Bone marrow (tissue), 2 donors: ENCODE measurements around the gene FBXO24.
A peak's percentile ranks its signal among the peaks of the same experiment; 100 is the strongest.

Experiments
- DNase-seq, 2 donors: peaks; one replicate each; lab custom pipeline; 2025; lab: John Stamatoyannopoulos, UW

Gene FBXO24

GRCh38 chr7:100590077-100590737 lies 4.1 kb downstream of the FBXO24 start:
- DNase-seq, result no peak

DNA sequence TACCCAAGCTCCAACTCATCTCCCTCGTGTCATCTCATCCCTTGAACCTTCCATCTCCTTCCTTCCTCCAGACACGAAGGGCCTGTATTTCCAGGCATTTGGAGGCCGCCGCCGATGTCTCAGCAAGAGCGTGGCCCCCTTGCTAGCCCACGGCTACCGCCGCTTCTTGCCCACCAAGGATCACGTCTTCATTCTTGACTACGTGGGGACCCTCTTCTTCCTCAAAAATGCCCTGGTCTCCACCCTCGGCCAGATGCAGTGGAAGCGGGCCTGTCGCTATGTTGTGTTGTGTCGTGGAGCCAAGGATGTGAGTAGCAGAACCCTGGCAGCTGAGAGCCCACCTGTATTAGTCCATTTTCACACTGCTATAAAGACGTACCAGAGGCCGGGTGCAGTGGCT lies 5.5 kb downstream of the FBXO24 start:
- no peak for DNase-seq

DNA sequence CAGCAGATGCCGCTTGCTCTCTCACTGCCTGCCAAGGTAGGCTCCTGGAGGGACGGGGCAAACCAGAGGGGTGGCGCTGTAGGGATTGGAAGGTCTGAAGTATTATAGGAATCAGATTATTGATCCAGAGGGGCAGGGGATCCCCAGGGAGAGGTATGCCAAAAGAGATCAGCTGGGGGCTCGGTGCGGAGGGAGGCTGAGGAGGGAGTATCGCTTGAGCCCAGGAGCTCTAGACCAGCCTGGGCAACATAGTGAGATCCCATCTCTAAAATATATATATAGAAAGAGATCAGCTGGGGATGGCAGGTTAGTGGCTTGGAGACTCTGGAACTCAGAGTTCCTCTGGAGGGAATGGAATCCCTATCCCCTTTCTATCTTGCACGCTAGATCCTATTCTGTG lies 9.1 kb downstream of the FBXO24 start:
- no peak for DNase-seq

GRCh38 chr7:100598425-100598824 lies 12.3 kb downstream of the FBXO24 start:
- no peak for DNase-seq

- no peak for DNase-seq
Observed at GRCh38 chr7:100599911-100600729, 14.0 kb downstream of the FBXO24 start.

DNA sequence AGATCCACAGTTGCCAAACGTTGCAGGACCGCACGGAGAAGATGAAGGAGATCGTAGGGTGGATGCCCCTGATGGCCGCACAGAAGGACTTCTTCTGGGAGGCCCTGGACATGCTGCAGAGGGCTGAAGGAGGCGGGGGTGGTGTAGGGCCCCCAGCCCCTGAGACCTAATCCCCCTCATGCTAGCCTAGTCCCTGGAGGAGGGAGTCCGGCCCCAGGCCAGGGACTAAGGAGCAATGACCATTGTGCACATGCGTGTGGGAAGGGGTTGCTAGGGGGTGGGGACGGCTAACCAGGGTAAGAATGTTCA lies 14.6 kb downstream of the FBXO24 start:
- DNase-seq, result no peak

GRCh38 chr7:100602889-100603725 lies 17.0 kb downstream of the FBXO24 start:
- DNase-seq, result no peak

- no peak for DNase-seq
Observed at GRCh38 chr7:100603726-100604027, 17.5 kb downstream of the FBXO24 start.

DNA sequence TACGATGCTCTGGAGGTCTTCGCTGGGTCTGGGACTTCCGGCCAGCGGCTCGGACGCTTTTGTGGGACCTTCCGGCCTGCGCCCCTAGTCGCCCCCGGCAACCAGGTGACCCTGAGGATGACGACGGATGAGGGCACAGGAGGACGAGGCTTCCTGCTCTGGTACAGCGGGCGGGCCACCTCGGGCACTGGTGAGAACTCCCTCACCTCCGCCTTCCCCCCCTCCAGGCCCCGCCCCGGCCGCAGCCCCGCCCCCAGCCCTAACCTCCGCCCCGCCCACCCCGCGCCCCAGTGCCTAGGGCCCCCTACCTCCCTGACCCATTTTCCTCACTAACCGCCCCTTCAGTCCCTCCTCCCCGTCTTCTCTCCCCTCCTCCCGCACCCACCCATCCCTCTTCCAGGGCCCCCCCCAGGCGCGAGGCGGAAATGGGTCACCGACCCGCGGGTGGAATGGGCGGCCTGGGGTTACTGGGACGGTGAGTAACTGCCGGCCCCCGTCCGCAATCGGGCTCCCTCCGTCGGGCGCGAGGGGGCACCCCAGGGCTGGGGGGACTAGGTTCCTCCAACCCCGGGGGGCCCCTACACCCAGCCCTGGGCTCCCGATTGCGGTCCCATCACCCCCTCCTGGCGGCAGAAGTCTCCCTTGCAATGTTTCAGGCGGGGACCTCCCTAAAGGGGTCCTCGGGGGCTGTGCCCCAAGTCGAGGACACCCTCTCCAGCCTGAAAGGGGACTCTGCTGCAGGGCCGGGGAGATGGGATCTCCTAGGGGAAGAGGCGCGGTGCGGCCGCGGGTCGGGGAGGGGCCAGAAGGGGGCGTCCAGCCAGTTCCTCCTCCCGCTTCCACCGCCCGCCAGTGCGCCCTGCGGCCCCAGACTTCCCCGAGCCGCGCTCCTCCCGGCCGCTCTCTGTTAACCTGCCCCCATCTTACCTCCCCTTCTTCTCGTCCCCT lies 18.2 kb downstream of the FBXO24 start:
- DNase-seq, result peak; percentile 56 to 71

- peak in 1 of 2 donors; percentile 13 for DNase-seq
Observed at GRCh38 chr7:100604976-100605911, 19.1 kb downstream of the FBXO24 start.

GRCh38 chr7:100606313-100606712 lies 20.2 kb downstream of the FBXO24 start:
- no peak for DNase-seq

GRCh38 chr7:100607111-100607510 lies 21.0 kb downstream of the FBXO24 start:
- DNase-seq, result no peak

- DNase-seq, result no peak
Observed at GRCh38 chr7:100609958-100610357, 23.8 kb downstream of the FBXO24 start.

DNA sequence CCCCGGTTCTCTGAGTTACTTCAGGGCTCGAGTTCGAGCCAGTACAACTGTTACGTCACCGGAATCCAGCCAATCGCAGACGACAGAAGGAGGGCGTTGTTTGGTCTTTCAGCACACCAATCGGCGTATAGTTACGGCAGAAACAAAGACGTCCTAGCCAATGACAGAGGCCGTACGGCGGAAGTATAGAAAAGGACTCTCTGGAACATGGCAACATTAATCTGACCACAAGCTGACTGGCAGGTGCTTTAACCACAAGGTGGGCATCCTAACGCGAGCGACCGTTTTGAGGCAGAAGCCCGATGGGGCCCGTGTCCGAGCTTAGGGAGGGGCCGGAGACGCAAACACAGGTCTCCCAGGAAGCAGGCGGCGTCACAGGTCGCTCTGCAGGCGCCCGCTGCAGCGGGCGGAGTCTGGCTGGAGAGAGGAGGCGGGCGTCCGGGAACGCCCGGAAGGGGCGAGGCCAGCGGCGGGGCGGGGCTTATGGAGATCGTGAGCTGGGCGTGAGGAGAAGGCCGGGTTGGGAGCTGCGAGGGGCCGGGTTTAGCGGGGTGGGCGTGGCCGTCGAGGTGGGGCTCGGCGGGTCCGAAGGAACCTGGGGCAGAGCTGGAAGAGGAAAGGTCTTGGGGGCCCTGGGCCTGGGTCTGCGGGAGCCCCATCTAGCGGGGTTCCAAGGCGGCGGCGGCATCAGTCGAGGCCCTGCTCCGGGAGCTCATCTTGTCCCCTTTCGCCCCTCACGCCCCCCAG lies 26.0 kb downstream of the FBXO24 start, which contains the start of gene MOSPD3:
Gene MOSPD3 (plus strand): TSS at position 558 of the 747 bp plus-strand sequence. CDS start 252 bp downstream, outside the sequence.
- DNase-seq, result peak; percentile 97 to 98

DNA sequence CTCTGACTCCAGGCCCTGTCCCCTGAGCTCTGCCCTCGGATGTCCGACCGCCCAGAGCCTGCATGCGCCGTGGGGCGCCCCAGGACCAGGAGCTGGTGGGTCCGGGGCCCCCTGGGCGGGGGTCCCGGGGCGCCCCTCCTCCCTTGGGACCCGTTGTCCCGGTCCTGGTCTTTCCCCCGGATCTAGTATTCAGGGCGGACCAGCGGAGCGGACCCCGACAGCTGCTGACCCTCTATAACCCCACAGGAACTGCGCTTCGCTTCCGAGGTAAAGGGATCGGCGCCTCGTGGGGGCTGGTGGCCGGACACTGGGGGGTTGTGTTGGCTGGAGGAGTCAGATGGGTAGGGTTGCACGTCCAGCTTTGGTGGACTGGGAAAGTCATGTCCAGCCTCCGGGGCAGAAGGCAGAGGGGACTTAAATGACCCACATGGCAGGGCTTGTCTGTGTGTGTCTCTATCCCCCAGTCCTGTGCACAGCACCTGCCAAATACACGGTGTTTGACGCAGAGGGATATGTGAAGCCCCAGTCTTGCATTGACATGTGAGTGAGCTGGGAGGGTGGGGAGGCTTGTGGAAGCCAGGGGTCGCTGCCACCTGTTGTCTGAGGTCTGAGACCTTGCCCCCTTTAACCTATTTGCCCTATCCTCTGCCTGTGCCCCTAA lies 26.7 kb downstream of the FBXO24 start:
- no peak for DNase-seq

GRCh38 chr7:100613412-100614175 lies 27.5 kb downstream of the FBXO24 start:
- no peak for DNase-seq

GRCh38 chr7:100614308-100614861 lies 28.3 kb downstream of the FBXO24 start:
- DNase-seq, result no peak

DNA sequence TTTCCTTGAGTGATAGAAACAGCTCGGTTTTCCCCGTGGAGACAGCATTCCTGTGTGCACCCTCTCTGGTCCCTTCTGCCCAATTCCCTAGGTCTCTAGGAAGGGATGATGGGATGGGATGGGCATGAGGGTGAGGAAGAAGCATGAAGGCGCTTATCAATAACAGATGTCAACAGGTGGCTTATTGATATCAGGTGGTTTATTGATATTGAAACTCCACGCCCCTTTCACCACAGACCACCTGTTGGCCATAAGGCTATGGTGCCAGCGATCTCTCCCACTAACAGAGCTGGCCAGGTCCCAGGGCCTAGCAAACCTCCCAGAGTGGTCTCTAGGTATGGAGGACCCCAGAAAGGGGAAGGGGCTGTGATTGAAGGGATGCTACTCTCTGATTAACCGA lies 34.1 kb downstream of the FBXO24 start:
- DNase-seq, result no peak
